HEK293T (cell line): ENCODE results near the gene KCNN3.

ENCODE experiments used
- CTCF ChIA-PET: fragments of 350-600 bp; formaldehyde crosslinking; extraction: SDS; loops from one replicate; lab custom pipeline; 2021; ENCODE audit warnings: antibody characterized with exemption, inconsistent platforms; lab: Yijun Ruan, JAX
- POLR2A ChIA-PET: fragments of 350-600 bp; formaldehyde crosslinking; extraction: SDS; loops from one replicate; lab custom pipeline; 2020; ENCODE audit warnings: antibody characterized with exemption, inconsistent platforms; lab: Yijun Ruan, JAX
- DNase-seq: peaks from one replicate; pipeline ENCODE4 v3.0.0; 2012; ENCODE audit warnings: mixed read lengths; ENCODE audit errors: extremely low spot score
- ARNT ChIP-seq: fragments of 450-650 bp; IDR thresholded peaks from 2 replicates; pipeline ENCODE4 v1.6.1; 2017; ENCODE audit warnings: mild to moderate bottlenecking
- BHLHE40 ChIP-seq: fragments of 450-650 bp; IDR thresholded peaks from 2 replicates; pipeline ENCODE4 v1.6.1; 2016; ENCODE audit warnings: mild to moderate bottlenecking, moderate library complexity, borderline replicate concordance
- CTBP1 ChIP-seq: fragments of 450-650 bp; IDR thresholded peaks from 2 replicates; pipeline ENCODE4 v1.6.1; 2016; ENCODE audit warnings: borderline replicate concordance
- ELF4 ChIP-seq: fragments of 450-650 bp; IDR thresholded peaks from 2 replicates; pipeline ENCODE4 v1.6.1; 2017; ENCODE audit warnings: antibody characterized with exemption
- FOXA1 ChIP-seq: fragments of 450-650 bp; IDR thresholded peaks from 2 replicates; pipeline ENCODE4 v1.6.1; 2016; ENCODE audit warnings: mild to moderate bottlenecking
- FOXK2 ChIP-seq: fragments of 450-650 bp; IDR thresholded peaks from 2 replicates; pipeline ENCODE4 v1.6.1; 2016; ENCODE audit warnings: mild to moderate bottlenecking
- FOXM1 ChIP-seq: fragments of 450-650 bp; IDR thresholded peaks from 2 replicates; pipeline ENCODE4 v1.6.1; 2017; ENCODE audit warnings: mild to moderate bottlenecking, borderline replicate concordance
- HDGF ChIP-seq: fragments of 450-650 bp; IDR thresholded peaks from 2 replicates; pipeline ENCODE4 v1.6.1; 2017; ENCODE audit warnings: antibody characterized with exemption, borderline replicate concordance
- L3MBTL2 ChIP-seq: fragments of 450-650 bp; conservative IDR thresholded peaks from 2 replicates; pipeline ENCODE4 v1.6.1; 2016; ENCODE audit warnings: mild to moderate bottlenecking
- LEF1 ChIP-seq: fragments of 450-650 bp; IDR thresholded peaks from 2 replicates; pipeline ENCODE4 v1.6.1; 2017; ENCODE audit warnings: mild to moderate bottlenecking, borderline replicate concordance
- NFRKB ChIP-seq: fragments of 450-650 bp; IDR thresholded peaks from 2 replicates; pipeline ENCODE4 v1.6.1; 2016; ENCODE audit warnings: mild to moderate bottlenecking, moderate library complexity
- SP1 ChIP-seq: fragments of 450-650 bp; IDR thresholded peaks from 2 replicates; pipeline ENCODE4 v1.6.1; 2017
- SUZ12 ChIP-seq: fragments of 450-650 bp; IDR thresholded peaks from 2 replicates; pipeline ENCODE4 v1.6.1; 2016; ENCODE audit warnings: mild to moderate bottlenecking
- TARDBP ChIP-seq: fragments of 450-650 bp; IDR thresholded peaks from 2 replicates; pipeline ENCODE4 v1.6.1; 2016
- ZNF384 ChIP-seq: fragments of 450-650 bp; IDR thresholded peaks from 2 replicates; pipeline ENCODE4 v1.6.1; 2016
- TF ChIP-seq, protein P1 (sequence below): fragments of 450-650 bp; IDR thresholded peaks from 2 replicates; pipeline ENCODE4 v1.6.1; 2016

KCNN3 gene

DNA sequence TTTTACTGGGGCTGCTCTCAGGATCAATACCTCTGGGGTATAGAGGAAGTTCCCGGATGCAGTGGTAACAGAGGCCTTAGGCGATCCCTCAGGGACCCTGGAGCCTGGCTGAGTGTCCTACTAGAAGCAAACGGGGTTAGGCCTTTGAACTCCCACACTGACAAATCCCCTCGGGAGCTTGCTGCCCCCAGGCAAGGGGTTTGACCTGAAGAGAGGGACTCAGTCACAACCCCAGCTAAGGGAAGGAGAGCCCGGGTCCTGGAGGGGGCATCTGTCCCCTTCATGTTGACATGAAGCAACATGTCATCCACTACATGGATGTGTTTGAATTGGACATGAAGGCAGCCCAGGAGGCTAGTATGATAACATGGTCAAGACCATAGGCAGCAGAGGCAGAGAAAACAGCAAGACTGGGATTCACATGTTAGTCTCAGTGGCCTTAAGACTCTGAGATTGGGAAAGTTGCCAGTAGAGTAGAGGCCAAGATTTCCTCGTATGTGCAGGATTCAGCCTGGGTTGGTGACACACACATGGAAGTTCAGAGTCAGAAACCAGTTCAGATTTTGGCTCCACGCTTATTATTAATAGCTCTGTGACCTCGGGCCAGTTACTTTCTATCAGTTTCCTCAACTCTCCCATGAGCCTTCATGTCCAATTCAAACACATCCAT, 101.5 kb downstream of the KCNN3 start:
- ChIA-PET CTCF (interaction anchor here (0.7 to 1.2 kb wide), 3 partner anchors 8 to 439 kb away, joined by 3 to 4 read pairs (median 4); no protein-coding TSS in a partner anchor), POLR2A (no interaction called here)
- TF ChIP-seq TARDBP (no peak), SP1 (no peak), SUZ12 (no peak), ARNT (no peak), NFRKB (no peak), L3MBTL2 (no peak), FOXM1 (no peak), CTBP1 (no peak), LEF1 (no peak), ELF4 (no peak)
- TF ChIP-seq, protein P1, sequence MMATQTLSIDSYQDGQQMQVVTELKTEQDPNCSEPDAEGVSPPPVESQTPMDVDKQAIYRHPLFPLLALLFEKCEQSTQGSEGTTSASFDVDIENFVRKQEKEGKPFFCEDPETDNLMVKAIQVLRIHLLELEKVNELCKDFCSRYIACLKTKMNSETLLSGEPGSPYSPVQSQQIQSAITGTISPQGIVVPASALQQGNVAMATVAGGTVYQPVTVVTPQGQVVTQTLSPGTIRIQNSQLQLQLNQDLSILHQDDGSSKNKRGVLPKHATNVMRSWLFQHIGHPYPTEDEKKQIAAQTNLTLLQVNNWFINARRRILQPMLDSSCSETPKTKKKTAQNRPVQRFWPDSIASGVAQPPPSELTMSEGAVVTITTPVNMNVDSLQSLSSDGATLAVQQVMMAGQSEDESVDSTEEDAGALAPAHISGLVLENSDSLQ, result no peak
- DNase-seq, result no peak

DNA sequence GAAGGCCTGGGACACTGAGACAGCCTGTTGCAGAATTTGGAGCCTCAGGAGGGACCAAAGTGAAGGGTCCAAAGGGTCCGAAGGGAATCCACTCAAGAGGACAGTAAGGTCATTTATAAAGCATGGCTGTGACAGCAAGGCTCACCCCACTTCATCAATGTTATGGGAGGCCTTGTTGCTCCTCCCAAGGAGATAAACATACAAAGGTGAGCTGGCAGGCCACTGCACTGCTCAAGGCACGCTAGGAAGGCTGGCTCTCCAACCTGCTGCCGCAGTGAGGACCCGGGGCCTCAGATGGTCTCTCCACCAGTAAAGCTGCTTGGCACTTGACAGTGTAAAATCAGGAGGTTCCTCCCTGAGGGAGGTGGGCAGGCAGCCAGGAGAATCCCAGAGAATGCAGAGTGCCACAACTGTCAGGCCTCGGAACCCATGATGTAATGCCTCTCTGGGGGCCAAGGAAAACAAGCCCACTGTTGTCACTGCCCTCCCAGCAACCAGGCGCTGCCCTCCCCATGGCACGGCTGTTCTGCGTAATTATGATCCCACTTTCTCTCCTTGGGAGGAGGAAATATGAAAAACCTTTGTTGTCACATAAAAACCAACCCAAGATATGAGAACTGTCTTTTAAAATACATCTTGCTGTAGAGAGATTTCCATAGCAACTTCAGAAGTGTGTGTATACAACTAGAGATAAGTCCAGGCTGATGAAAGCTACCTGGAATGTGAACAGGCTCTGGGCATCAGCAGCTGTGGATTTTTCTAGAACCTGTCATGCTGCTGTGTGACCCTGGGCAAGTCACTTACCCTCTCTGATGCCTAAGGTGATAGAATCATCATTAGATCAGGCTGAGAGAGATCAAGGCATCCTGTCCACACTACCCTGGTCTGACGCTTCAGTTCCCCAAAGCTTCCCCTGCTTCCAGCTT, 102.5 kb downstream of the KCNN3 start:
- ChIA-PET CTCF (interaction anchor here (0.6 to 0.7 kb wide), 3 partner anchors 122 to 440 kb away, joined by 3 read pairs; no protein-coding TSS in a partner anchor), POLR2A (no interaction called here)
- TF ChIP-seq ARNT, result no peak
- no peak for TF ChIP-seq HDGF
- TF ChIP-seq FOXM1, result no peak
- TF ChIP-seq, protein P1, result no peak
- TF ChIP-seq CTBP1, result no peak
- TF ChIP-seq BHLHE40, result no peak
- no peak for TF ChIP-seq FOXK2
- no peak for TF ChIP-seq TARDBP
- no peak for TF ChIP-seq LEF1
- TF ChIP-seq SUZ12, result no peak
- TF ChIP-seq L3MBTL2, result no peak
- no peak for TF ChIP-seq SP1
- TF ChIP-seq FOXA1, result no peak
- TF ChIP-seq ELF4, result no peak
- no peak for DNase-seq

DNA sequence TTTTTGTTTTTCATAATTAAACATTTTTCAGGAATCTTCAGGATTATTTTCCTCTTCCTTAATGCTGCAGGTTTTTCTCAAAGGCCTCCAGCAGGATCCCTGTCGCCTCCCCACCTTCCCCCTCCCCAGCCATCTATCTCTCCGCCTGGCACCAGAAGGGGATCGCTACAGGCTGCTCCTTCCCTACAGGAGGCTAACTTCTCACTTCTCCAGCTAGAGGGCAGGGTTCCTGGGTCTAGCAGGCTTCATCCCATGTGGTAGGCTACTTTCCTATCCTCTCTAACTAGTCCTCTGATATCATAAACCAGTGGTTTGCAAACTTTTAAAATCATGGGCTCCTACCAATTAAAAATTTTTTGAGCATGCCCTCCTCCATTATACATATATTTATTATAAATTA, 104.1 kb downstream of the KCNN3 start:
- CTCF ChIA-PET, result interaction anchor here (1.0 kb wide), 2 partner anchors 10 to 15 kb away, joined by 3 to 4 read pairs; no protein-coding TSS in a partner anchor
- POLR2A ChIA-PET, result interaction anchor here (1.0 kb wide), 1 partner anchor 10 kb away, joined by 3 read pairs; no protein-coding TSS in a partner anchor
- TF ChIP-seq BHLHE40, result no peak
- no peak for TF ChIP-seq L3MBTL2
- no peak for TF ChIP-seq ZNF384
- TF ChIP-seq LEF1, result no peak
- TF ChIP-seq HDGF, result no peak
- TF ChIP-seq ELF4, result no peak
- TF ChIP-seq SP1, result no peak
- TF ChIP-seq, protein P1, result no peak
- no peak for TF ChIP-seq CTBP1
- no peak for TF ChIP-seq NFRKB
- no peak for TF ChIP-seq TARDBP
- no peak for TF ChIP-seq SUZ12
- no peak for TF ChIP-seq ARNT
- DNase-seq, result peak; percentile 68

DNA sequence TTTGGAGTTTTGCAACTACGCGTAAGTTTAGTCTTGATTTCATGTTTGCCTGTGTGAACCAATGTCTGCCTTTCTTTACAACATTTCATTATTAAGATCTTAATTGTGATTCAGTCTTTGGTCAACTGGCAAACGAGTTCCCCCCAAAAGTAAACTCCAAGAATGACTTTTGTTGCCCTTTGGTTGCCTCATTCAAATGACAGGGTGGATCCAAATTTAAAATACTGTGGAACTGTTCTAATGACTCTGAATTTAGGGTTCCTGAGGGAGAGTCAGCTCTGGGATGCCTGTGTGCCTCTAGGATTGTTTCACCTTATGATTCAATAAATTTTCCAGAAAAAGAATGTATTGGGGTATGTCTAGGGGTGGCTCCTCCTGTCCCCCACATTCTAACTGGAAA, 105.3 kb downstream of the KCNN3 start:
- POLR2A ChIA-PET, result no interaction called here
- no peak for DNase-seq
- CTCF ChIA-PET, result no interaction called here
- no peak for TF ChIP-seq FOXM1
- no peak for TF ChIP-seq SP1

DNA sequence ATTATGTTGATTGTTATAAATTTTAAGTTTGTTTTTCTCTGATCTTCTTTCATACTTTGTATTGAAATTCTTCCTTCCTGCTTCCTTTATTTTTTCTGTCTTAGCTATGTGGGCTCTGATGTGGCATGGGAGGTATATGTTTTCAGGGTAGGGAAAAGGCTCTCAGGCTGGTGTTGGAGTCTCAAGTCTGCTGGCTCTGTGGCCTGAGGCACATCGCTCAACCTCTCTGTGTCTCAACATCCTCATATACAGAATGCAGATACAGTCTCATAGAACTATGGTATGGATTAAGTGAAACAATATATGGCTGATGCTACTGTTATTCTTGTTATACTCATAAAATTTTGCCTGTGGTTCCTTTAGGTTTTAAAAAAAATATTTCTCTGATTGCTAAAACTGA, 105.9 kb downstream of the KCNN3 start:
- POLR2A ChIA-PET, result no interaction called here
- CTCF ChIA-PET, result no interaction called here

DNA sequence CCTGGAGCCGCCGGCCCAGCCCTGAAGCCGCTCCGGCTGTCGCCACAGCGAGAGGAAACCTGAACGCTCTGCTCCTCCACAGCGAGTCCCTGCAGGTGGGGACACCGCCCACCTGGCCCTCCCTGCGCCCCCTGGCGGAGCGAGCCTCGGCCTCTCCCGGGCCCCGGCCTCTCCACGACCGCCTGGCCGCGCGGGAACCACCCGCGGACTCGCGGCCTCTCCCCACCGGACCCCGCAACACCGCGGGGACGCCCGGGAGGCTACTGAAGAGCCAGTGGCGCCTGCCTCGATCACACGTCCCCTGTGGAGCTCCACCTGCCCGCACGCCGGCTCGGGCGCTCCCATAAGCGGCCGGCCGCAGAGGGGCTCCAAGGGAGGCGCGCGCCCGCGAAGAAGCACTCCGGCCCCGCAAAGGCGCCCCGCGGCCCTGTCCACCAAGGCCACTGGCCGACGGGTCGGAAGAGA, 109.6 kb downstream of the KCNN3 start:
- POLR2A ChIA-PET, result no interaction called here
- DNase-seq, result peak; percentile 80
- TF ChIP-seq NFRKB (no peak), ARNT (no peak), TARDBP (no peak), FOXK2 (no peak), FOXM1 (no peak), L3MBTL2 (peak; percentile 59; the same call in 1 of the 2 replicates)
- CTCF ChIA-PET, result interaction anchor here (0.6 to 2.2 kb wide), 5 partner anchors 9 to 201 kb away, joined by 3 to 9 read pairs (median 3); no protein-coding TSS in a partner anchor

More for the DNA sequence above, 105.9 kb downstream of the KCNN3 start:
- DNase-seq, result no peak
- TF ChIP-seq ZNF384, result no peak
- no peak for TF ChIP-seq TARDBP
- TF ChIP-seq SUZ12, result no peak
- no peak for TF ChIP-seq FOXM1
